ENCODE results near the gene ROR1.

The ROR1 gene

GRCh38 chr1:64074767-64075166 is 300.9 kb downstream of the ROR1 start:
- no peak for ATAC-seq (replicated peaks)
- Mint-ChIP-seq H3K9me3 (no peaks in the 10 kb centered on the region), H3K27ac (no peak overlapping the region), H3K4me1 (no peaks in the 10 kb centered on the region), H3K27me3 (no peaks in the 10 kb centered on the region), H3K4me3 (no peak overlapping the region), H3K36me3 (no peaks in the 10 kb centered on the region)
- no peak for DNase-seq

GRCh38 chr1:64077281-64077940 is 303.6 kb downstream of the ROR1 start:
- no peaks in the 10 kb centered on the region for H3K4me1 Mint-ChIP-seq

GRCh38 chr1:64080941-64081562 is 307.2 kb downstream of the ROR1 start:
- Mint-ChIP-seq H3K36me3 (no peaks in the 10 kb centered on the region), H3K27me3 (no peaks in the 10 kb centered on the region)

More at GRCh38 chr1:64077281-64077940, 303.6 kb downstream of the ROR1 start:
- Mint-ChIP-seq H3K27ac (no peak overlapping the region), H3K4me3 (no peak overlapping the region), H3K36me3 (no peaks in the 10 kb centered on the region), H3K9me3 (no peaks in the 10 kb centered on the region), H3K27me3 (no peaks in the 10 kb centered on the region)
- no peak for DNase-seq
- no peak for ATAC-seq (replicated peaks)

GRCh38 chr1:64082459-64082858 is 308.6 kb downstream of the ROR1 start:
- H3K9me3 Mint-ChIP-seq: no peaks in the 10 kb centered on the region
- H3K27me3 Mint-ChIP-seq: no peaks in the 10 kb centered on the region

More at GRCh38 chr1:64080941-64081562, 307.2 kb downstream of the ROR1 start:
- no peak overlapping the region for H3K4me3 Mint-ChIP-seq
- H3K4me1 Mint-ChIP-seq: no peaks in the 10 kb centered on the region
- ATAC-seq (replicated peaks): no peak
- no peak for DNase-seq
- no peaks in the 10 kb centered on the region for H3K9me3 Mint-ChIP-seq
- no peak overlapping the region for H3K27ac Mint-ChIP-seq

GRCh38 chr1:64084451-64084850 is 310.6 kb downstream of the ROR1 start:
- no peak overlapping the region for H3K4me3 Mint-ChIP-seq
- no peak overlapping the region for H3K27ac Mint-ChIP-seq
- H3K36me3 Mint-ChIP-seq: no peaks in the 10 kb centered on the region
- no peaks in the 10 kb centered on the region for H3K27me3 Mint-ChIP-seq
- DNase-seq (no peak), ATAC-seq (replicated peaks) (no peak)
- no peaks in the 10 kb centered on the region for H3K4me1 Mint-ChIP-seq
- H3K9me3 Mint-ChIP-seq: no peaks in the 10 kb centered on the region

More at GRCh38 chr1:64082459-64082858, 308.6 kb downstream of the ROR1 start:
- Mint-ChIP-seq H3K36me3 (no peaks in the 10 kb centered on the region), H3K4me3 (no peak overlapping the region), H3K4me1 (no peaks in the 10 kb centered on the region), H3K27ac (no peak overlapping the region)
- ATAC-seq (replicated peaks) (peak in 1 of 2 donors; percentile 29), DNase-seq (no peak)

- Mint-ChIP-seq H3K4me1 (no peaks in the 10 kb centered on the region), H3K27me3 (no peaks in the 10 kb centered on the region), H3K36me3 (peaks cover 0 to 5% of the 10 kb centered on the region in 2 donors), H3K9me3 (peaks cover 0 to 4% of the 10 kb centered on the region in 2 donors), H3K27ac (no peak overlapping the region), H3K4me3 (no peak overlapping the region)
- DNase-seq (no peak), ATAC-seq (replicated peaks) (no peak)
Observed at GRCh38 chr1:64087768-64088167, 314.0 kb downstream of the ROR1 start.

- no peaks in the 10 kb centered on the region for H3K27me3 Mint-ChIP-seq
- no peak overlapping the region for H3K27ac Mint-ChIP-seq
- DNase-seq (no peak), ATAC-seq (replicated peaks) (no peak)
- no peak overlapping the region for H3K4me3 Mint-ChIP-seq
- peaks cover 0 to 4% of the 10 kb centered on the region in 2 donors for H3K9me3 Mint-ChIP-seq
- H3K4me1 Mint-ChIP-seq: no peaks in the 10 kb centered on the region
- H3K36me3 Mint-ChIP-seq: peaks cover 0 to 5% of the 10 kb centered on the region in 2 donors
Observed at GRCh38 chr1:64090436-64090835, 316.6 kb downstream of the ROR1 start.

GRCh38 chr1:64092851-64093371 is 319.1 kb downstream of the ROR1 start:
- Mint-ChIP-seq H3K27me3 (no peaks in the 10 kb centered on the region), H3K9me3 (peaks cover 0 to 4% of the 10 kb centered on the region in 2 donors), H3K27ac (no peak overlapping the region), H3K36me3 (peaks cover 0 to 5% of the 10 kb centered on the region in 2 donors), H3K4me1 (no peaks in the 10 kb centered on the region), H3K4me3 (no peak overlapping the region)
- DNase-seq (no peak), ATAC-seq (replicated peaks) (no peak)

GRCh38 chr1:64093941-64094340 is 320.1 kb downstream of the ROR1 start:
- no peaks in the 10 kb centered on the region for H3K27me3 Mint-ChIP-seq
- H3K36me3 Mint-ChIP-seq: peaks cover 0 to 5% of the 10 kb centered on the region in 2 donors
- peaks cover 0 to 4% of the 10 kb centered on the region in 2 donors for H3K9me3 Mint-ChIP-seq
- no peak for ATAC-seq (replicated peaks)
- H3K4me3 Mint-ChIP-seq: no peak overlapping the region
- no peaks in the 10 kb centered on the region for H3K4me1 Mint-ChIP-seq
- H3K27ac Mint-ChIP-seq: no peak overlapping the region
- DNase-seq: no peak

- no peaks in the 10 kb centered on the region for H3K9me3 Mint-ChIP-seq
- ATAC-seq (replicated peaks) (no peak), DNase-seq (no peak)
- H3K4me3 Mint-ChIP-seq: no peak overlapping the region
- H3K4me1 Mint-ChIP-seq: no peaks in the 10 kb centered on the region
- H3K27ac Mint-ChIP-seq: no peak overlapping the region
- no peaks in the 10 kb centered on the region for H3K36me3 Mint-ChIP-seq
- no peaks in the 10 kb centered on the region for H3K27me3 Mint-ChIP-seq
Observed at GRCh38 chr1:64095832-64096231, 322.0 kb downstream of the ROR1 start.

GRCh38 chr1:64097859-64098258 is 324.0 kb downstream of the ROR1 start:
- no peak for ATAC-seq (replicated peaks)
- DNase-seq: no peak
- H3K27me3 Mint-ChIP-seq: no peaks in the 10 kb centered on the region
- H3K4me1 Mint-ChIP-seq: no peaks in the 10 kb centered on the region
- no peak overlapping the region for H3K27ac Mint-ChIP-seq
- no peak overlapping the region for H3K4me3 Mint-ChIP-seq
- H3K36me3 Mint-ChIP-seq: no peaks in the 10 kb centered on the region
- no peaks in the 10 kb centered on the region for H3K9me3 Mint-ChIP-seq

GRCh38 chr1:64098436-64098835 is 324.6 kb downstream of the ROR1 start:
- no peaks in the 10 kb centered on the region for H3K27me3 Mint-ChIP-seq
- H3K9me3 Mint-ChIP-seq: no peaks in the 10 kb centered on the region
- no peaks in the 10 kb centered on the region for H3K36me3 Mint-ChIP-seq
- ATAC-seq (replicated peaks): no peak
- no peak for DNase-seq
- no peak overlapping the region for H3K27ac Mint-ChIP-seq
- H3K4me1 Mint-ChIP-seq: no peaks in the 10 kb centered on the region
- H3K4me3 Mint-ChIP-seq: no peak overlapping the region

GRCh38 chr1:64098846-64099582 is 325.2 kb downstream of the ROR1 start:
- no peaks in the 10 kb centered on the region for H3K36me3 Mint-ChIP-seq
- ATAC-seq (replicated peaks): no peak
- H3K27ac Mint-ChIP-seq: no peak overlapping the region
- no peak for DNase-seq
- no peaks in the 10 kb centered on the region for H3K4me1 Mint-ChIP-seq
- no peaks in the 10 kb centered on the region for H3K27me3 Mint-ChIP-seq
- H3K9me3 Mint-ChIP-seq: no peaks in the 10 kb centered on the region
- H3K4me3 Mint-ChIP-seq: no peak overlapping the region

GRCh38 chr1:64100791-64101190 is 327.0 kb downstream of the ROR1 start:
- H3K4me1 Mint-ChIP-seq: no peaks in the 10 kb centered on the region
- H3K27ac Mint-ChIP-seq: no peak overlapping the region
- H3K4me3 Mint-ChIP-seq: no peak overlapping the region
- peaks cover 0 to 2% of the 10 kb centered on the region in 2 donors for H3K36me3 Mint-ChIP-seq
- DNase-seq (no peak), ATAC-seq (replicated peaks) (no peak)
- no peaks in the 10 kb centered on the region for H3K27me3 Mint-ChIP-seq
- no peaks in the 10 kb centered on the region for H3K9me3 Mint-ChIP-seq
